Measurements from ENCODE around the gene ACSF3. TPM values are rescaled to one million over a fixed set of nuclear protein-coding genes. Genes with fewer than 3 reads are reported as not detected.

Gene ACSF3
- total RNA-seq, 6 donors from 2014 or later = 30.2 to 97.4 (median 35.3) TPM

- H3K36me3 ChIP-seq = no peaks in the 10 kb centered on the region
- peak; percentile 89 for DNase-seq
- peak overlapping the region in 3 of 4 donors; percentile 22 to 33 (median 28) for H3K4me3 ChIP-seq
- H3K4me1 ChIP-seq = peaks cover 6 to 24% (median 17%) of the 10 kb centered on the region in 4 donors
- TF ChIP-seq CTCF (IDR thresholded peaks at IDR 0.05) (no peak), EP300 (IDR thresholded peaks at IDR 0.05) (no peak), POLR2AphosphoS5 (IDR thresholded peaks at IDR 0.05) (no peak), POLR2A (IDR thresholded peaks at IDR 0.05) (no peak)
- peak; percentile 42 to 86 for ATAC-seq (ENCODE audit: low FRiP score in 2 of 2)
- no peaks in the 10 kb centered on the region for H3K27me3 ChIP-seq
- H3K9me3 ChIP-seq = no peaks in the 10 kb centered on the region
- H3K27ac ChIP-seq = peak overlapping the region in 1 of 4 donors; percentile 56
- WGBS, 2 donors = 6 to 13% methylated on average over 16 to 28 of the region's 39 CpGs
Measured at GRCh38 chr16:89192956-89193575, 99.4 kb downstream of the ACSF3 start.

GRCh38 chr16:89193576-89194293 lies 100.1 kb downstream of the ACSF3 start:
- Histone ChIP-seq H3K36me3 (no peaks in the 10 kb centered on the region), H3K27ac (peak overlapping the region in 1 of 4 donors; percentile 56), H3K27me3 (no peaks in the 10 kb centered on the region), H3K4me1 (peaks cover 6 to 24% (median 18%) of the 10 kb centered on the region in 4 donors), H3K4me3 (peak overlapping the region in 3 of 4 donors; percentile 22 to 33 (median 28)), H3K9me3 (no peaks in the 10 kb centered on the region)
- WGBS, 2 donors = 66 to 77% methylated on average over 6 to 38 of the region's 38 CpGs
- DNase-seq = peak in 1 of 2 donors; percentile 84
- peak in 1 of 4 donors; percentile 12 for TF ChIP-seq POLR2A (IDR thresholded peaks at IDR 0.05)
- TF ChIP-seq POLR2AphosphoS5 (IDR thresholded peaks at IDR 0.05) = no peak
- peak in 1 of 6 experiments; percentile 11 for TF ChIP-seq CTCF (IDR thresholded peaks at IDR 0.05)
- no peak for TF ChIP-seq EP300 (IDR thresholded peaks at IDR 0.05)
- no peak for ATAC-seq (ENCODE audit: low FRiP score in 2 of 2)

- H3K27ac ChIP-seq = no peak overlapping the region
- no peaks in the 10 kb centered on the region for H3K36me3 ChIP-seq
- TF ChIP-seq CTCF (IDR thresholded peaks at IDR 0.05) (no peak), POLR2A (IDR thresholded peaks at IDR 0.05) (no peak), POLR2AphosphoS5 (IDR thresholded peaks at IDR 0.05) (no peak), EP300 (IDR thresholded peaks at IDR 0.05) (no peak)
- ATAC-seq (ENCODE audit: low FRiP score in 2 of 2) = no peak
- 85 to 88% methylated on average over 21 to 34 of the region's 45 CpGs for WGBS, 2 donors
- no peak overlapping the region for H3K4me3 ChIP-seq
- H3K9me3 ChIP-seq = no peaks in the 10 kb centered on the region
- peaks cover 6 to 30% (median 25%) of the 10 kb centered on the region in 4 donors for H3K4me1 ChIP-seq
- DNase-seq = peak; percentile 20 to 74
- H3K27me3 ChIP-seq = peaks cover 0 to 6% (median under 1%) of the 10 kb centered on the region in 4 donors
Measured at GRCh38 chr16:89194340-89195311, 101.0 kb downstream of the ACSF3 start.

GRCh38 chr16:89195521-89196171 lies 102.0 kb downstream of the ACSF3 start:
- DNase-seq (peak in 1 of 2 donors; percentile 82), ATAC-seq (ENCODE audit: low FRiP score in 2 of 2) (no peak)
- no peak overlapping the region for H3K4me3 ChIP-seq
- no peaks in the 10 kb centered on the region for H3K36me3 ChIP-seq
- H3K27me3 ChIP-seq = peaks cover 0 to 16% (median 6%) of the 10 kb centered on the region in 4 donors
- H3K4me1 ChIP-seq = peaks cover 14 to 39% (median 35%) of the 10 kb centered on the region in 4 donors
- no peaks in the 10 kb centered on the region for H3K9me3 ChIP-seq
- 92% methylated on average over 18 of the region's 21 CpGs; no CpG with 5 or more reads in 1 of the 2 donors for WGBS, 2 donors
- no peak for TF ChIP-seq POLR2AphosphoS5 (IDR thresholded peaks at IDR 0.05)
- no peak for TF ChIP-seq CTCF (IDR thresholded peaks at IDR 0.05)
- no peak for TF ChIP-seq EP300 (IDR thresholded peaks at IDR 0.05)
- TF ChIP-seq POLR2A (IDR thresholded peaks at IDR 0.05) = no peak
- no peak overlapping the region for H3K27ac ChIP-seq

Data from upper lobe of left lung (tissue), 6 donors.